ENCODE data around the gene HLA-DQB1.

- no peak for TF ChIP-seq EZH2phosphoT487 (IDR thresholded peaks at IDR 0.05; ENCODE audit: low read length)
- TF ChIP-seq, protein P1, sequence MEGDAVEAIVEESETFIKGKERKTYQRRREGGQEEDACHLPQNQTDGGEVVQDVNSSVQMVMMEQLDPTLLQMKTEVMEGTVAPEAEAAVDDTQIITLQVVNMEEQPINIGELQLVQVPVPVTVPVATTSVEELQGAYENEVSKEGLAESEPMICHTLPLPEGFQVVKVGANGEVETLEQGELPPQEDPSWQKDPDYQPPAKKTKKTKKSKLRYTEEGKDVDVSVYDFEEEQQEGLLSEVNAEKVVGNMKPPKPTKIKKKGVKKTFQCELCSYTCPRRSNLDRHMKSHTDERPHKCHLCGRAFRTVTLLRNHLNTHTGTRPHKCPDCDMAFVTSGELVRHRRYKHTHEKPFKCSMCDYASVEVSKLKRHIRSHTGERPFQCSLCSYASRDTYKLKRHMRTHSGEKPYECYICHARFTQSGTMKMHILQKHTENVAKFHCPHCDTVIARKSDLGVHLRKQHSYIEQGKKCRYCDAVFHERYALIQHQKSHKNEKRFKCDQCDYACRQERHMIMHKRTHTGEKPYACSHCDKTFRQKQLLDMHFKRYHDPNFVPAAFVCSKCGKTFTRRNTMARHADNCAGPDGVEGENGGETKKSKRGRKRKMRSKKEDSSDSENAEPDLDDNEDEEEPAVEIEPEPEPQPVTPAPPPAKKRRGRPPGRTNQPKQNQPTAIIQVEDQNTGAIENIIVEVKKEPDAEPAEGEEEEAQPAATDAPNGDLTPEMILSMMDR (IDR thresholded peaks at IDR 0.05; ENCODE audit: low read length), result no peak
These were observed 56.5 kb downstream of the HLA-DQB1 start for GRCh38 chr6:32609731-32610640.

All from MM.1S (cell line).